Measurements from ENCODE around the gene DAW1.

GRCh38 chr2:227886149-227886548 is 14.7 kb downstream of the DAW1 start:
- no peak for TF ChIP-seq CTCF (conservative IDR thresholded peaks at IDR 0.05 in 1 of 2, IDR thresholded peaks at IDR 0.05 in 1 of 2; ENCODE audit: extremely low read depth in 1 of 2, insufficient read depth in 1 of 2, low read depth in 1 of 2, low read length in 2 of 2)
- no peak for TF ChIP-seq EZH2 (IDR thresholded peaks at IDR 0.05; ENCODE audit: borderline replicate concordance, low read length)
